Measurements from ENCODE around the gene GET4.
"Not testable (repeated sequence)": the region's sequence is repeated elsewhere in the genome, so short reads cannot be mapped to it uniquely, and the experiment has no call there.

Gene GET4

GRCh38 chr7:845091-845490 is 31.3 kb upstream of the GET4 start:
- DNase-seq (ENCODE audit: low read depth in 2 of 2), result no peak

DNA sequence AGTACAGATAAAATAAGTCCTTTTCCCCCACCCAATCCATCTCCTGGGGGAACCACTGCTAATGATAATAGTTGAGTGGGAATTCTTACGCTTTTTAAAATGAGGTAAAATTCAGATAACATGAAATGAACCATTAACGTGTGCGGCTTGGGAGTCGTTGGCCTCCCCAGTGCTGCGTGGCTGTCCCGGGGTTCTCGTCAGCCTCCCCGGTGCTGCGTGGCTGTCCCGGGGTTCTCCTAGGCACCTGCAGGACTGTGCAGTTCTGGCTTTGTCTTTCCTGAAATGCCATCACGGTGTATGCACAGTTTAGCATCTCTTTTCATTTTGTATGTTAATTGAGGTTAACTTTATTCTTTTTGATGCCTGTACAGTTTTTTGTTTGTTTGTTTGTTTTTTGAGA is 30.6 kb upstream of the GET4 start:
- no peak for DNase-seq (ENCODE audit: low read depth in 2 of 2)

GRCh38 chr7:846958-847650 is 29.2 kb upstream of the GET4 start:
- not testable (repeated sequence) for DNase-seq (ENCODE audit: low read depth in 2 of 2)

GRCh38 chr7:847728-848127 is 28.6 kb upstream of the GET4 start:
- not testable (repeated sequence) for DNase-seq (ENCODE audit: low read depth in 2 of 2)

GRCh38 chr7:849145-849544 is 27.2 kb upstream of the GET4 start:
- no peak for DNase-seq (ENCODE audit: low read depth in 2 of 2)

GRCh38 chr7:849781-850180 is 26.6 kb upstream of the GET4 start:
- DNase-seq (ENCODE audit: low read depth in 2 of 2), result no peak

GRCh38 chr7:851204-851603 is 25.1 kb upstream of the GET4 start:
- DNase-seq (ENCODE audit: low read depth in 2 of 2), result no peak

DNA sequence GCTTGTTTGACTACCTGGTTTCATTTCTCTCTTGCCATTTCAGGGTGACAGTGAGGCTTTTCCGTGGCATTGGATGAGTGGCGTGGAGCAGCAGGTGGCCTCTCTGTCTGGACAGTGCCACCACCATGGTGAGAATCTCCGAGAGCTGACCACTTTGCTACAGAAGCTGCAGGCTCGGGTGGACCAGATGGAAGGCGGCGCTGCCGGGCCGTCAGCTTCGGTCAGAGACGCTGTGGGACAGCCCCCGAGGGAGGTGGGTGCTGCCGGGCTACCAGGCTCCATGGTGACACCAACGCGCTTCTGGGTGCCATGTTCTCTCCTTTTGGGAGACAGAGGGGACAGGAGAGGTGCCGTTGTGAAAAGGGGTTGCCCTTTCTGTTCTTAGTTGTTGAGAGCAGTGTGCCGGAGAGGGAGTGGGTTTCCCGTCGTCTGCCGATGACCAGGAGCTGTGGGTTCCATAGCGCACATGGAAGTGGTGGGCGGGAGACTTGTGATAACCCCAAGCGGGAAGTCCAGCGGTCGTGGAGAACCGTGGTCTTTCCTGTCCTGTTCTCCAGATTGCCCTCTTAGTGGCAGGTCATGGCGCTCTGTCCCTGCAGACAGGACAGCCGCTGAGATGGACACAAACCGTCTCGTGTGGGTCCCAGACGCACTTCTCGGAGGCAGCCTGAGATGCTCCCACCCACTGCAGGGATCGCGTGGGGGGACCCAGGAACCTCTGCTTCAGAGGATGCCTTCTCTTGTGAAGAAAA is 22.8 kb upstream of the GET4 start:
- DNase-seq (ENCODE audit: low read depth in 2 of 2), result no peak

DNA sequence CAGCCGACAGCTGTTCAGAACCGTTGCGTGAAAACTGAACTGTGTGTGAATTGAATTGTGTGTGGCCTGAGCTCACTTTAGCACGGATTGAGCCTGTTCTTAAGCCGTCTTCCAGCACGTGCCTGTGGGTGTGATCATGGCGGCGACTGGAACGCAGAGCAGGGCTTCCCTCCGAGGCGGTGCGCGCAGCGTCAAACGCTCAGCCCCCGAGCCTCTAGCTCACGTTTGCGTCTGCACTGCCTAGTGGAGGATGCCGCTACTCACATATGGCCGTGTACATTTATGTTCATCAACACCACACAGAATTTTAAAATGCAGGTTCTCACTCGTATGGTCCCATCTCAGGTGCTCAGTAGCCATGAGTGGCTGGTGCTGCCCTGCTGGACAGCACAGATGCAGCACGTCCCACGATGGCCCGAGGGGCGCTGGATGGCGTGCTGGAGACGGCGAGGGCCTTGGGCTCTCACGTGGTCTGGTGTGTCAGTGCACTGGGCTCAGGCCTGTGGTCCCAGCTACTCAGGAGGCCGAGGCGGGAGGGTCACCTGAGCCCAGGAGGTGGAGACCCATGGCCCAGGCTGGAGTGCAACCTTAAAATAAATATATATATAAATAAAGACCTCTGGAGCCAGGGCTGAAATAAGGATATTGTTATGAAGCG is 22.1 kb upstream of the GET4 start:
- no peak for DNase-seq (ENCODE audit: low read depth in 2 of 2)

DNA sequence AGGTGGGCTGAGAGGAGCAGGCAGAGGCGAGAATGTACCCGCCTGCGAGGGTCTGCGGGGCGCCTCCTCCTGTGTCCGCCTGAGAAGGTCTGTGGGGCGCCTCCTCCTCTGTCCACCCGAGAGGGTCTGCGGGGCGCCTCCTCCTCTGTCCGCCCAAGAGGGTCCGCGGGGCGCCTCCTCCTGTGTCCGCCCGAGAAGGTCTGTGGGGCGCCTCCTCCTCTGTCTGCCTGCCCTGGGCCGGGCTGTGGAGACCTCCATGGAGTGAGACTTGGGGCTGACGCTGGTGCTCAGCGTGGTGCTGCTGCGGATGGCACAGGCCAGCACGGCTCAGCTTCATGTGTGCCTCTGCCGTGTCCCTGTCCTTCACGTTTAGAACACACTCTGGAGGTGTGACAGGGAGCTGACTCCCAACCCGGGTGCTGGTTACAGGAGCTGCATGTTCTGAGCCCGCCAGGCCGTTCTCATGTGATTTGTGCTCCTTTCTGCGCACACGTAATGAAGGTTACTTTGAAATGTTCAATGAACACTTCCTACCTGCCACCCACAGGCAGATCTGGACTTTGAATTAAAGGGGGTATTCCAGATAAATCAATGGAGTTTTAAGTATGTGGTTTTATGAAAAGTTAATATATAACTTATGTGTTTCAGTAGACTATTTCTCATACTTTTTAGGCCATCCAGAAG is 20.5 kb upstream of the GET4 start:
- no peak for DNase-seq (ENCODE audit: low read depth in 2 of 2)

GRCh38 chr7:856444-857095 is 19.8 kb upstream of the GET4 start:
- no peak for DNase-seq (ENCODE audit: low read depth in 2 of 2)

GRCh38 chr7:857661-858060 is 18.7 kb upstream of the GET4 start:
- DNase-seq (ENCODE audit: low read depth in 2 of 2), result no peak

DNA sequence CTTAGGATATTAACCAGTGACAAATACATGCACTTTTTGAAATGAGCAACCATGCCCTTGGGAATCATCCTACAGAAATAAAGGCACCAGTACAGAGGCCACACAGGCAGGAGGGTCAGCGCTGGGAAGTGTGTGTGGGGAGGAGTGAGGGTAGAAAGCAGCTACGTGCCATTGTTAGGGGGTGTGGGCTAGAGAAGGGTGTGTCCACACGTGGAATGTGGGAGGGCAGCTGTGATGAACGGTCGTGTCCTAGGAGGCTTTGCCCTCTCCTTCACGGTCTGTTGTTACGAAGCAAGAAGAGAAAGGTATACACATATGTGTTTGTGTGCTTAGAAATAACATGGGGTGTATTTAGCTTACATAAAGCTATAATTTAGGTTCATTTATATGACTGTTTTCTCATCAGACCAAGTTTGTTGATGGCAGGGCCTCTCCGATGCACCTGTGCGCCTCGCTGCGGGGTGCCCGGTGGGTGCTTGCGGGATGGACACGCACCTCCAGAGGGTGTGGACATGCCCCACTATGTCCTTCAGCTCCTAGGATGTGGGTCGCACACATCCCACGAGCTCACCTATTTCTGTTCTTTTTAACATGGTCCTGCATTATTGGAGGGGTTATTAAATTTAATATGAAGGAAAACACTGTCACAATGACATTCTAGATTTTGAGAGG is 16.9 kb upstream of the GET4 start:
- DNase-seq (ENCODE audit: low read depth in 2 of 2), result no peak

- no peak for DNase-seq (ENCODE audit: low read depth in 2 of 2)
Observed at GRCh38 chr7:860149-860548, 16.2 kb upstream of the GET4 start.

DNA sequence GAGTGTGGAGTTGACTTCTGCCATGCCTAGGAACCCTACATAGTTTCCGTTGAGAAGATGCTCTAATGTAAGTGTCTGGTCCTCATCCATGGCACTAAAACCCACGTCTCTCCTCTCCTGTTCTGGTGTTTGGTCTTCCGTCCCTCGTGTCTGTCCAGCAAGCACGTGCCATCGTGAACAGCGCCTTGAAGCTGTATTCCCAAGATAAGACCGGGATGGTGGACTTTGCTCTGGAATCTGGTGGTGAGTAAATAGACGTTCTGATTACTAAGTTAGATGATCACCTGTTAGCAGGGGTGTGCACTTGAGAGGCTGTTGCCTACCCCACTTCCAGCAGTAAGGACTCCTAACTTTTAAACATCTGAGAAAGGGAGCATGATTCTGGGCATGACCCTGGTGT is 15.1 kb upstream of the GET4 start:
- DNase-seq (ENCODE audit: low read depth in 2 of 2), result no peak

GRCh38 chr7:862157-862556 is 14.2 kb upstream of the GET4 start:
- DNase-seq (ENCODE audit: low read depth in 2 of 2), result no peak

DNA sequence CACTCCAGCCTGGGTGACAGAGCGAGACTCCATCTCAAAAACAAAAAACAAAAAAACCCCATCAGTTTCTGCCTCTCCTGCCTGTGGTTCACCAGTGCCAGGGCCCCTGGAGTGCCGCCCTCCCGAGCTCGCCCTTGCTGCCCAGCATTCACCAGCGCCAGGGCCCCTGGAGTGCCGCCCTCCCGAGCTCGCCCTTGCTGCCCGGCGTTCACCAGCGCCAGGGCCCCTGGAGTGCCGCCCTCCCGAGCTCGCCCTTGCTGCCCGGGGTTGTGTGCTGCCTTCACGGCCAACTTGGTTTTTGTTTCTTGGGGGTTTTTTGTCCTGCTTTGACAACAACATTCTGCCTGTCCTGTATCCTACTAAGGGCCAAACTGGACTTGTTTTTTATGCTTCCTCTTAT is 13.2 kb upstream of the GET4 start:
- no peak for DNase-seq (ENCODE audit: low read depth in 2 of 2)

DNA sequence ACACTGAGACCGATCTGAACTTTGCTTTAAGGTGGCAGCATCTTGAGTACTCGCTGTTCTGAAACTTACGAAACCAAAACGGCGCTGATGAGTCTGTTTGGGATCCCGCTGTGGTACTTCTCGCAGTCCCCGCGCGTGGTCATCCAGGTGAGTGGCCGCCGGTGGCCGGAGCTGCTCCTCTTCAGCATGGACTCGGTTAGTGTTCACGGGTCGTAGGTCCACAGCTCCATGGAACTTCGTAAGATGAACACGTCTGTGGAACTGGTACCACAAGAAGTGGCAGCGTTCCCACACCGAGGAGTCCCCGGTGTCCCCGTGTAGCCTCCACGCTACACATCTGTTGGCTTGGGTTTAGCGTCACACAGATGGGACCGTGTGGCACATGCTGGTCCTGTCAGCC is 10.4 kb upstream of the GET4 start:
- DNase-seq (ENCODE audit: low read depth in 2 of 2), result no peak

- DNase-seq (ENCODE audit: low read depth in 2 of 2), result no peak
Observed at GRCh38 chr7:867001-867405, 9.4 kb upstream of the GET4 start.

GRCh38 chr7:867406-868188 is 8.8 kb upstream of the GET4 start:
- no peak for DNase-seq (ENCODE audit: low read depth in 2 of 2)

- DNase-seq (ENCODE audit: low read depth in 2 of 2), result no peak
Observed at GRCh38 chr7:868189-868486, 8.2 kb upstream of the GET4 start.

Measured in stimulated activated CD4-positive, alpha-beta T cell treated with anti-CD3 and anti-CD28 coated beads, Interleukin-1b, Interleukin-23, amount 100 ng/mL, for 1 hour (primary cell).